CD4-positive, alpha-beta T cell (primary cell): ENCODE results near the gene BMPR2. TPM values are rescaled to one million over a fixed set of nuclear protein-coding genes. Genes with fewer than 3 reads are reported as not detected.
"Not testable (repeated sequence)": the region's sequence is repeated elsewhere in the genome, so short reads cannot be mapped to it uniquely, and the experiment has no call there.

ENCODE experiments used
- ATAC-seq: fragments of 200-7000 bp; cut with Tn5 transposase; one replicate; pipeline ENCODE4 v1.10.0; 2022; ENCODE audit warnings: mild to moderate bottlenecking; ENCODE audit not compliant: poor library complexity
- CTCF ChIA-PET: fragments of 350-600 bp; sonication (Branson Sonifier 250); formaldehyde crosslinking; loops from one replicate; lab custom pipeline; 2021; ENCODE audit warnings: antibody characterized with exemption, inconsistent platforms; lab: Charles Lee
- POLR2A ChIA-PET: fragments of 350-600 bp; sonication (Branson Sonifier 250); formaldehyde crosslinking; loops from one replicate; lab custom pipeline; 2021; ENCODE audit warnings: antibody characterized with exemption, inconsistent platforms; lab: Charles Lee
- DNase-seq, 14 experiments: peaks; one replicate each; pipeline ENCODE4 v3.0.0-alpha.2; 2013 to 2020; ENCODE audit warnings: mixed read lengths in 2 of 14
- H3K27ac ChIP-seq, 2 donors: one replicate each; pipeline versions ENCODE4 v1.5.1 to v1.7.0; 2013; ENCODE audit warnings: low read length in 2 of 2, low read depth in 1 of 2, mild to moderate bottlenecking in 1 of 2
- H3K27me3 ChIP-seq, 2 experiments: 1 replicate in 1 of 2; 2 replicates in 1 of 2; pipeline versions ENCODE4 v1.6.1 to v1.7.0; 2013; ENCODE audit warnings: low read length in 2 of 2, control low read depth in 1 of 2, mild to moderate bottlenecking in 1 of 2, moderate library complexity in 1 of 2; ENCODE audit not compliant: insufficient read depth in 2 of 2, control insufficient read depth in 1 of 2
- H3K36me3 ChIP-seq: one replicate; pipeline ENCODE4 v1.6.1; 2013; ENCODE audit warnings: low read length, control low read depth; ENCODE audit not compliant: insufficient read depth
- H3K4me1 ChIP-seq: one replicate; pipeline ENCODE4 v1.6.1; 2013; ENCODE audit warnings: low read length, control low read depth; ENCODE audit not compliant: insufficient read depth
- H3K4me3 ChIP-seq: one replicate; pipeline ENCODE4 v1.5.1; 2013; ENCODE audit warnings: mild to moderate bottlenecking, low read length, moderate library complexity
- H3K9me3 ChIP-seq, 2 experiments: 1 replicate in 1 of 2; 2 replicates in 1 of 2; pipeline versions ENCODE4 v1.6.1 to v1.7.0; 2013; ENCODE audit warnings: low read length in 2 of 2, mild to moderate bottlenecking in 2 of 2, control low read depth in 1 of 2, moderate library complexity in 1 of 2; ENCODE audit not compliant: control insufficient read depth in 1 of 2, insufficient read depth in 1 of 2
- H3K27ac Mint-ChIP-seq: one replicate; pipeline ENCODE4 v1.8.0; 2020; ENCODE audit warnings: mixed read lengths
- H3K27me3 Mint-ChIP-seq: one replicate; pipeline ENCODE4 v1.8.0; 2021; ENCODE audit warnings: mixed read lengths
- H3K36me3 Mint-ChIP-seq: one replicate; pipeline ENCODE4 v1.8.0; 2021; ENCODE audit warnings: low read depth, mixed read lengths
- H3K4me1 Mint-ChIP-seq: one replicate; pipeline ENCODE4 v1.8.0; 2021; ENCODE audit warnings: low read depth, mixed read lengths
- H3K4me3 Mint-ChIP-seq: one replicate; pipeline ENCODE4 v1.8.0; 2020; ENCODE audit warnings: mild to moderate bottlenecking, mixed read lengths
- H3K9me3 Mint-ChIP-seq: one replicate; pipeline ENCODE4 v1.8.0; 2020; ENCODE audit warnings: mixed read lengths
- intact Hi-C, 2 experiments: fragments of 100-400 bp; cut with DNase I in 1 of 2; cut with micrococcal nuclease in 1 of 2; formaldehyde crosslinking; loops; one replicate each; pipeline versions ENCODE4 v1.15.1 to v1.9.0; 2023 to 2025; cut with DNase I, micrococcal nuclease
- total RNA-seq, 174 experiments: library from RNA in 2 of 174; stranded (reverse) in 2 of 174; gene quantifications; one replicate each; pipeline ENCODE4 v1.2.3 and lab custom pipeline; 2021 to 2026
- TF ChIP-seq, protein P1 (sequence below): fragments of 200-600 bp; IDR thresholded peaks from one replicate; pipeline ENCODE4 v1.8.0; 2022; ENCODE audit warnings: antibody characterized with exemption, mild to moderate bottlenecking

BMPR2 gene
- total RNA-seq, 2 experiments from 2014 or later, result 12.7 to 12.8 TPM

DNA sequence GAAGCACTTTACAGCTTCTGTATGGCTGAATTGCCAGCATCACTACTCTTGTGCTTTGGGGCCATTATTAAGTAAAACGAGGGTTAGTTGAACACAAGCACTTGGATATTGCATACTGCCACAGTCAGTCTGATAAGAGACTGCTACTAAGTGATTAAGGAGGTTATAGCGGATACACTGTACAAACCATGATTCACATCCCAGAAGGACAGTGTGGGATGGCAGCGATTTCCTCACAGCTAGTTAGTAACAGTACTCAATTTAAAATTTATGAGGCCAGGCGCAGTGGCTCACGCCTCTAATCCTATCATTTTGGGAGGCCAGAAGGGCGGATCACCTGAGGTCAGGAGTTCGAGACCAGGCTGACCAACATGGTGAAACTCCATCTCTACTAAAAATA is 2.6 kb upstream of the BMPR2 start:
- ChIA-PET POLR2A (no interaction called here), CTCF (no interaction called here)
- Mint-ChIP-seq H3K9me3 (no peaks in the 10 kb centered on the region), H3K36me3 (peaks cover 25% of the 10 kb centered on the region), H3K27me3 (no peaks in the 10 kb centered on the region), H3K4me3 (peak overlapping the region; percentile 70), H3K27ac (peak overlapping the region; percentile 27), H3K4me1 (peaks cover 15% of the 10 kb centered on the region)
- no peak for DNase-seq
- H3K4me3 ChIP-seq, result no peak overlapping the region
- peaks cover 14% of the 10 kb centered on the region for H3K4me1 ChIP-seq
- H3K36me3 ChIP-seq, result no peaks in the 10 kb centered on the region
- ATAC-seq, result no peak
- intact Hi-C loops, result loop anchor here (10.0 kb wide), 7 partner anchors 79 to 1849 kb away; partner anchors contain the start of genes SUMO1 (in 2 of the 2), FAM117B (in 1 of the 2), FZD7 (in 1 of the 2) and NBEAL1 (in 1 of the 2)
- TF ChIP-seq, protein P1, sequence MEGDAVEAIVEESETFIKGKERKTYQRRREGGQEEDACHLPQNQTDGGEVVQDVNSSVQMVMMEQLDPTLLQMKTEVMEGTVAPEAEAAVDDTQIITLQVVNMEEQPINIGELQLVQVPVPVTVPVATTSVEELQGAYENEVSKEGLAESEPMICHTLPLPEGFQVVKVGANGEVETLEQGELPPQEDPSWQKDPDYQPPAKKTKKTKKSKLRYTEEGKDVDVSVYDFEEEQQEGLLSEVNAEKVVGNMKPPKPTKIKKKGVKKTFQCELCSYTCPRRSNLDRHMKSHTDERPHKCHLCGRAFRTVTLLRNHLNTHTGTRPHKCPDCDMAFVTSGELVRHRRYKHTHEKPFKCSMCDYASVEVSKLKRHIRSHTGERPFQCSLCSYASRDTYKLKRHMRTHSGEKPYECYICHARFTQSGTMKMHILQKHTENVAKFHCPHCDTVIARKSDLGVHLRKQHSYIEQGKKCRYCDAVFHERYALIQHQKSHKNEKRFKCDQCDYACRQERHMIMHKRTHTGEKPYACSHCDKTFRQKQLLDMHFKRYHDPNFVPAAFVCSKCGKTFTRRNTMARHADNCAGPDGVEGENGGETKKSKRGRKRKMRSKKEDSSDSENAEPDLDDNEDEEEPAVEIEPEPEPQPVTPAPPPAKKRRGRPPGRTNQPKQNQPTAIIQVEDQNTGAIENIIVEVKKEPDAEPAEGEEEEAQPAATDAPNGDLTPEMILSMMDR, result no peak
- H3K27me3 ChIP-seq, result no peaks in the 10 kb centered on the region
- H3K9me3 ChIP-seq, result no peaks in the 10 kb centered on the region
- H3K27ac ChIP-seq, result no peak overlapping the region

- H3K36me3 Mint-ChIP-seq, result peaks cover 25% of the 10 kb centered on the region
- CTCF ChIA-PET, ATAC-seq, H3K4me3 ChIP-seq, H3K9me3 ChIP-seq, H3K27me3 Mint-ChIP-seq, H3K36me3 ChIP-seq, H3K9me3 Mint-ChIP-seq, H3K27ac ChIP-seq, H3K27me3 ChIP-seq, DNase-seq: not testable (repeated sequence)
- POLR2A ChIA-PET, result interaction anchor here (1.1 to 1.3 kb wide), 3 partner anchors 10 to 155 kb away, joined by 3 to 5 read pairs (median 4); no protein-coding TSS in a partner anchor
- intact Hi-C loops, result loop anchor here (10.0 kb wide), 7 partner anchors 80 to 1850 kb away; partner anchors contain the start of genes SUMO1 (in 2 of the 2), FAM117B (in 1 of the 2), FZD7 (in 1 of the 2) and NBEAL1 (in 1 of the 2)
- H3K4me3 Mint-ChIP-seq, result peak overlapping the region; percentile 100
- peak overlapping the region; percentile 83 for H3K27ac Mint-ChIP-seq
- H3K4me1 ChIP-seq, result peaks cover 16% of the 10 kb centered on the region
- H3K4me1 Mint-ChIP-seq, result peaks cover 20% of the 10 kb centered on the region
These were observed 1.7 kb upstream of the BMPR2 start for GRCh38 chr2:202374383-202374782.

DNA sequence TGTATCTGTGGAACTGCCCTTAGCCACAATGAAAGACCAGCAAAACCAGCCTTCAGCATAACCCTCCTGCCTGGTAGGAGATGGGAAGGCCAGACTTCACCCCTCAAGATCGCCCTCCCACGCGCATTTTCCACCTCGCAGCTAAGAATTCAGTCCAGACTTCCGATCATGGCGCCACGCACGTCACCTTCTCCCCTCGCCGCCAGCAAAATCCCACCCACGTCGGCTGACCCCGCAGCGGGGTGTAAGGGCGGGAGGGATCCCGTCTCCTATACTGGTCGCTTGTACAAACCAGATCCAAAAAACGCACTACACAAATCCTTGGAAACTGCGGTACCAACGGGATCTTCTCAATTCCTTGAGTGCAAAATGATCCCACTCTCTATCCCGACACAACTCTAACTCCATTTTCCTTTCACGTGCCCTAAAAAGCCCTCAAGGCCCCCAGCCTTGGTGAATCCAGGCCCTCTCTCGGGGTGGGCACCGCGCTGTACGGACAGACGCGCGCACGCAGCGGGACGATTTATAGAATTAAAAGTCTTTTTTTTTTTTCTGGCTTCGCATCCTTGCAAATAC is 1.0 kb upstream of the BMPR2 start:
- Histone ChIP-seq H3K27me3 (no peaks in the 10 kb centered on the region), H3K36me3 (no peaks in the 10 kb centered on the region), H3K4me3 (peak overlapping the region; percentile 79), H3K9me3 (no peaks in the 10 kb centered on the region), H3K4me1 (peaks cover 20% of the 10 kb centered on the region), H3K27ac (peak overlapping the region in 1 of 2 donors; percentile 37)
- H3K9me3 Mint-ChIP-seq, result no peaks in the 10 kb centered on the region
- H3K27me3 Mint-ChIP-seq, result no peaks in the 10 kb centered on the region
- POLR2A ChIA-PET, result interaction anchor here (1.1 to 1.3 kb wide), 3 partner anchors 11 to 154 kb away, joined by 3 to 5 read pairs (median 4); no protein-coding TSS in a partner anchor
- TF ChIP-seq, protein P1, result no peak
- peak overlapping the region; percentile 100 for H3K4me3 Mint-ChIP-seq
- intact Hi-C loops, result loop anchor here (5.0 to 10.0 kb wide), 9 partner anchors 80 to 1850 kb away; partner anchors contain the start of genes SUMO1 (in 2 of the 2), ALS2 (in 1 of the 2), FAM117B (in 1 of the 2) and FZD7 (in 1 of the 2)
- peak overlapping the region; percentile 83 for H3K27ac Mint-ChIP-seq
- peak; percentile 12 for ATAC-seq
- DNase-seq, result peak in 13 of 14 experiments; percentile 9 to 68 (median 22)
- peaks cover 25% of the 10 kb centered on the region for H3K36me3 Mint-ChIP-seq
- peaks cover 28% of the 10 kb centered on the region for H3K4me1 Mint-ChIP-seq
- CTCF ChIA-PET, result no interaction called here
